Measurements from ENCODE around the gene FCMR. TPM values are rescaled to one million over a fixed set of nuclear protein-coding genes. Genes with fewer than 3 reads are reported as not detected.

FCMR gene
- total and polyA plus RNA-seq, 10 donors: 136 to 269 (median 235) TPM

- 52 to 77% (median 62%) methylated on average over 5 of the region's 5 CpGs for WGBS, 5 donors
- H3K27ac ChIP-seq: no peak overlapping the region
- TF ChIP-seq CTCF (IDR thresholded peaks at IDR 0.05 in 8 of 11, conservative IDR thresholded peaks at IDR 0.05 in 3 of 11): no peak
- TF ChIP-seq POLR2AphosphoS5 (IDR thresholded peaks at IDR 0.05): no peak
- no peak for TF ChIP-seq POLR2A (IDR thresholded peaks at IDR 0.05)
- H3K27me3 ChIP-seq (replicated peaks in 1 of 7): peaks cover 0 to 14% (median 0%) of the 10 kb centered on the region in 7 donors
- H3K36me3 ChIP-seq: no peaks in the 10 kb centered on the region
- intact Hi-C loops (cut with DNase I; ENCODE audit: low total_unique reads): no loop called here
- H3K4me1 ChIP-seq: peaks cover 0 to 44% (median 12%) of the 10 kb centered on the region in 6 donors
- DNase-seq: no peak
- H3K9me3 ChIP-seq: no peaks in the 10 kb centered on the region
- no peak overlapping the region for H3K4me3 ChIP-seq
These were observed 47.3 kb upstream of the FCMR start for GRCh38 chr1:206969090-206969489.

GRCh38 chr1:206967096-206967849, 45.5 kb upstream of the FCMR start:
- no peaks in the 10 kb centered on the region for H3K9me3 ChIP-seq
- peaks cover 0 to 50% (median 14%) of the 10 kb centered on the region in 6 donors for H3K4me1 ChIP-seq
- WGBS, 5 donors: 27 to 36% (median 33%) methylated on average over 8 of the region's 8 CpGs
- H3K27ac ChIP-seq: peak overlapping the region in 2 of 8 donors; percentile 2 to 3
- no peak for DNase-seq
- H3K4me3 ChIP-seq: no peak overlapping the region
- peaks cover 0 to 14% (median 0%) of the 10 kb centered on the region in 7 donors for H3K27me3 ChIP-seq (replicated peaks in 1 of 7)
- no peaks in the 10 kb centered on the region for H3K36me3 ChIP-seq
- intact Hi-C loops (cut with DNase I; ENCODE audit: low total_unique reads): no loop called here
- TF ChIP-seq POLR2A (IDR thresholded peaks at IDR 0.05) (no peak), CTCF (IDR thresholded peaks at IDR 0.05 in 8 of 11, conservative IDR thresholded peaks at IDR 0.05 in 3 of 11) (no peak), POLR2AphosphoS5 (IDR thresholded peaks at IDR 0.05) (no peak)

DNA sequence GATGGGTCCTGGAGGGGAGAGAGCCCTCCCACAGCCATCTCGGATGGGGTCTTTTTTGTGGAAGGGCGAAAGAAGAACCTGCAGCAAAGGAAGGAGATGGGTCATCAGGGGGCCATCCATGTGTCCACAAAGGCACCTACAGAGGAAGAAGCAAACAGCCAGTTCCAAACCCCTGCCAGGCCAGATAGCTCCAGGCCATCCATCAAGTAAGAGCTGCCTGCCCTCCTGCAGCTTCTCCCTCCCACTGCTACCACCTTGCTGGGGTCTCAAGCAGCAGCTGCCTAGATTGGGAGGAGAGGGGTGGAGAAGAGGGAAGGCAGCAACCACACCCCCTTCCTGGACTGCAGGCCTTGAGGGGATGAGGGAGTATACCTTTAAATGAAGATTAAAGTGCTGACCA, 44.0 kb upstream of the FCMR start:
- peaks cover 0 to 14% (median 0%) of the 10 kb centered on the region in 7 donors for H3K27me3 ChIP-seq (replicated peaks in 1 of 7)
- peaks cover 0 to 53% (median 16%) of the 10 kb centered on the region in 6 donors for H3K4me1 ChIP-seq
- intact Hi-C loops (cut with DNase I; ENCODE audit: low total_unique reads): no loop called here
- no peak overlapping the region for H3K27ac ChIP-seq
- no peaks in the 10 kb centered on the region for H3K9me3 ChIP-seq
- no peak for TF ChIP-seq POLR2AphosphoS5 (IDR thresholded peaks at IDR 0.05)
- DNase-seq: no peak
- WGBS, 5 donors: 82 to 92% (median 89%) methylated on average over 2 of the region's 2 CpGs
- no peak overlapping the region for H3K4me3 ChIP-seq
- H3K36me3 ChIP-seq: no peaks in the 10 kb centered on the region

DNA sequence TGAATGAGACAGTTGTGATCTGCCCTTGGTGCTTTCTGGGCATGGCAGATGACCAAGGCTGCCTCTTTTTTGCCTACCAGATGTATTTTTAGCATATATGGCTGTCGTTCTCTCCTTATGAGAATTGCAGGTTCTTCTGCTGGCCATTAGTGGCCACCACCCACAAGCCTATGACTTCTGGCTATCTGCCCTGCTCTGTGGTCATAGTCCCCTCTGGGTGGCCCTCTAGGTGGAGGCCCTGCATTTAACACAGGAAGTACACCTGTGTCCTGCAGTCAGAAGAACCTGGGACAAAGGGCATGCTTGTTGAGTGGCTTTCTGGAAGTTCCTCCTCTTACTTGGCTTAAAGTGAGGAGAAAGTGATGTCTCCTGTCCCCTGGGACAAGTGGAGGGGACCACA, 42.0 kb upstream of the FCMR start:
- H3K36me3 ChIP-seq: no peaks in the 10 kb centered on the region
- no peak for DNase-seq
- intact Hi-C loops (cut with DNase I; ENCODE audit: low total_unique reads): no loop called here
- WGBS, 5 donors: 74 to 92% (median 85%) methylated on average over 1 of the region's 1 CpG
- H3K4me1 ChIP-seq: peaks cover 0 to 35% (median 16%) of the 10 kb centered on the region in 6 donors
- no peak overlapping the region for H3K4me3 ChIP-seq
- TF ChIP-seq POLR2A (IDR thresholded peaks at IDR 0.05): no peak
- H3K9me3 ChIP-seq: no peaks in the 10 kb centered on the region
- H3K27ac ChIP-seq: no peak overlapping the region
- H3K27me3 ChIP-seq (replicated peaks in 1 of 7): peaks cover 0 to 2% (median 0%) of the 10 kb centered on the region in 7 donors

- TF ChIP-seq CTCF (IDR thresholded peaks at IDR 0.05 in 8 of 11, conservative IDR thresholded peaks at IDR 0.05 in 3 of 11): no peak
- TF ChIP-seq POLR2AphosphoS5 (IDR thresholded peaks at IDR 0.05): no peak
- TF ChIP-seq POLR2A (IDR thresholded peaks at IDR 0.05): no peak
- H3K9me3 ChIP-seq: no peaks in the 10 kb centered on the region
- no peak for DNase-seq
- no peaks in the 10 kb centered on the region for H3K27me3 ChIP-seq (replicated peaks in 1 of 7)
- no peaks in the 10 kb centered on the region for H3K36me3 ChIP-seq
- H3K4me1 ChIP-seq: peaks cover 0 to 29% (median 16%) of the 10 kb centered on the region in 6 donors
- 85 to 91% (median 88%) methylated on average over 5 of the region's 5 CpGs for WGBS, 5 donors
- no peak overlapping the region for H3K27ac ChIP-seq
- no peak overlapping the region for H3K4me3 ChIP-seq
- intact Hi-C loops (cut with DNase I; ENCODE audit: low total_unique reads): no loop called here
These were observed 41.5 kb upstream of the FCMR start for GRCh38 chr1:206963119-206963712.
